Measurements from ENCODE around the gene CDH13. TPM values are rescaled to one million over a fixed set of nuclear protein-coding genes. Genes with fewer than 3 reads are reported as not detected.

Gene CDH13
- total RNA-seq, 1 experiment from 2014 or later = 34.5 TPM

DNA sequence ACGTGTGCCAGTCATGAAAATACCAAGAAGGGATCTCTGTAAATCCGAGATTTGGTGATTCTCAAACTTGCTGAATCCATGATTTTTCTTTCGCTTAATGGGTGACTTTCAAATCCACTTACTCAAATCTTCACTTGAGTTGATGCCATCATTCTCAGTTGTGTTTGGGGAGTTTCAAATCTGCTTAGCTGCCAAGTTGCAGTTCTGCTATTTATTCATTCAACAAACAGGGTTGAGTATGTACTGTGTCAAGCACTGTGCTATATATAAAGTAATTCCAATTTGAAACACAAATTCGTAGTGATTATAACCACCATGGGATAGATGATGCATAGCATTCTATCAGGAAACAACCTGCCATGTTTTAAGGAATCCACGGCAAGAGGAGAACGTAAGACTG, 394.3 kb downstream of the CDH13 start:
- H3K36me3 ChIP-seq = no peaks in the 10 kb centered on the region
- H3K27me3 ChIP-seq = no peaks in the 10 kb centered on the region
- no peaks in the 10 kb centered on the region for H3K4me1 ChIP-seq
- no peak for DNase-seq
- no peak overlapping the region for H3K4me3 ChIP-seq
- no peaks in the 10 kb centered on the region for H3K9me3 ChIP-seq (replicated peaks)
- no peak overlapping the region for H3K27ac ChIP-seq

DNA sequence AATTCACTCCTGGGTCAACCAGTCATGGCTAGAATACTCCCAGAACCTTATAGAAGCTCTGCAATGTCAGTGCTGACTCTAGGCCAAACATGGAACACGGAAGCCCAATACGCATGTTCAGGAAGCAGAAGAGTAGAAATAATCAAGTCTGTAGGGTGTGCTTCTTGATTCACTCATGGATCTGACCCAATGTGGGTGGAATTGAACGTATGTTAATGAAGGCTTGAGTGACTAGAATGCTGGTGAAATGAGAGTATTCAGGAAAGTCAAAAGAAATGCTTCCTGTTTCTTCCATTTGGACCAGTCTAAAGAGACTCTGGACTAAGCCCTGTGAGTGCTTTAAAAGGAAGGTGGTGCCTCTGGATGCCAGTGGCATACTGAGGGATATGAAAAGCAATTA, 395.0 kb downstream of the CDH13 start:
- H3K27ac ChIP-seq = no peak overlapping the region
- no peaks in the 10 kb centered on the region for H3K9me3 ChIP-seq (replicated peaks)
- H3K36me3 ChIP-seq = no peaks in the 10 kb centered on the region
- no peak for DNase-seq
- no peaks in the 10 kb centered on the region for H3K4me1 ChIP-seq
- H3K4me3 ChIP-seq = no peak overlapping the region
- no peaks in the 10 kb centered on the region for H3K27me3 ChIP-seq

DNA sequence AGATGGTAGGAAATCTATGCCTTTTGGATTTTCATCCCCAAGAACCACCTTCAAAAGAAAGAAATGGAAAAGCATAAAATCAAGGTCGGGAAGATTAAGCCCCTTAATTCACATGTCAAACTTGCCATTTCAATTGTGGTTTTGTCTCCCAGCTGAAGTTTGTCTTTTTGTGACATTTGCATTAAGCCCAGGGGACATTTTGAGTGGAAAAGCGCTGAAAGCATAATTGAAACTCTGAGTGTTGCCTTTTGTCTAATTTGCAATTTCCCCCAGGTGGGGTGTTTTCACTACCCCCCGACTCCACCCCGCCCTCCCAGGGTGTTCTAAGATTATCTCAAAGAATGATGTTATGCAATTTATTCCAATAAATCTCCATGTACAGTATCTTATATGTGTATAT, 396.2 kb downstream of the CDH13 start:
- H3K4me3 ChIP-seq = no peak overlapping the region
- H3K27me3 ChIP-seq = no peaks in the 10 kb centered on the region
- DNase-seq = no peak
- no peaks in the 10 kb centered on the region for H3K9me3 ChIP-seq (replicated peaks)
- no peaks in the 10 kb centered on the region for H3K4me1 ChIP-seq
- no peaks in the 10 kb centered on the region for H3K36me3 ChIP-seq
- no peak overlapping the region for H3K27ac ChIP-seq

DNA sequence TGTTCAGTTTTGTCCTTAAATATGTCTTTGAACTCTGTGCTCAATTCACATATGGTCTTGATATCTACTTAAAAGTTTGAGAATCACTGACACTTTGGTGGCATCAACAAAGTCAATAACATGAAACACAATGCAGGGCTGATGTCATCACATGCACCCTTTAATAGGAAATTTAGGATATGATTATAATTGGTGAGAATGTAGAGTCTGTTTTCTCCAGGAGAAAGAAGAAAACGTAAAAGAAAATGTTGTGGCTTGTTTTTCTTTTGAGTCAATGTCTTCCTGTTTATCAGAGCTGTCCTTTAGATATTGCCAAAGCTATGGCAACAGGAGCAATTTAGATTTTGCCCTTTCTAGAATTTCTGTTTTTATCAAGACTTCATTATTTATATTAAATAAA, 396.9 kb downstream of the CDH13 start:
- no peak for DNase-seq
- no peaks in the 10 kb centered on the region for H3K36me3 ChIP-seq
- H3K4me3 ChIP-seq = no peak overlapping the region
- no peak overlapping the region for H3K27ac ChIP-seq
- no peaks in the 10 kb centered on the region for H3K9me3 ChIP-seq (replicated peaks)
- no peaks in the 10 kb centered on the region for H3K4me1 ChIP-seq
- no peaks in the 10 kb centered on the region for H3K27me3 ChIP-seq

DNA sequence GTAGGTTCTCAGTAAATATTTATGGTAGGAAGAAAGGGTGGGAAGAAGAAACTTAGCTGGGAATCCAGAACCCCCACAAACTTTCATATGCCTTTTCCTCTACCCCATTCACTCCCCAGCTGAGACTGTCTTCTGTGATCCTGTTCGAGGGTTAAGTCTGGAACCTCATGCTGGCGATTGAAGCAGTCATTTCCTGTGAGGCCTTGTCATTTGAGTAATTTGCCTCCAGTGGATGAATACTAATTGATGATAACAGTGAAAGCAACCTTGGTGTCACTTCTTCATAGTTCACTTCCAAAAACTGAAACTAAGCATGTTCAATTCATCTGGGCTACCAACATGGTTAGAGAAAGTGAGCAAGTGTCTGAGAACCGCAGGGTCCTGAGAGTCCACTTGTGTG, 401.2 kb downstream of the CDH13 start:
- Histone ChIP-seq H3K4me3 (no peak overlapping the region), H3K4me1 (no peaks in the 10 kb centered on the region), H3K27ac (no peak overlapping the region), H3K9me3 (replicated peaks) (no peaks in the 10 kb centered on the region), H3K27me3 (no peaks in the 10 kb centered on the region), H3K36me3 (no peaks in the 10 kb centered on the region)
- no peak for DNase-seq

DNA sequence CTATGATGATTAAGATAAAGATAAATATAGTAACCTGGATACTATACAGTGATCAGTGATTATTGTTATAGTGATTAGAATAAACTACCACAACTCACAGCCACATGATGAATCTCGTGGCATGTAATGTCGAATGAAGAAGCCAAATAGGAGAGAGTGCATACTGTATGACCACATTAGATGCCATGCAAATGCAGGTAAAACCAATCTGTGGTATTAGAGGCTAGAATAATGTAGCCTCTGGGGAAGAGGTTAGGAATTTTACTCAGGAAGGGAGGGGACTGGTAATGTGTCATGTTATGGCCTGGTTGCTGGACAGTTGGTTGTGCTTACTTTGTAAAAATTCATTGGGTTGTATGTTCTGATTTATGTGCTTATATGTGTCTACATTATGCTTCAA, 402.7 kb downstream of the CDH13 start:
- no peaks in the 10 kb centered on the region for H3K9me3 ChIP-seq (replicated peaks)
- H3K27me3 ChIP-seq = no peaks in the 10 kb centered on the region
- no peaks in the 10 kb centered on the region for H3K36me3 ChIP-seq
- H3K4me1 ChIP-seq = no peaks in the 10 kb centered on the region
- DNase-seq = no peak
- no peak overlapping the region for H3K4me3 ChIP-seq
- no peak overlapping the region for H3K27ac ChIP-seq

DNA sequence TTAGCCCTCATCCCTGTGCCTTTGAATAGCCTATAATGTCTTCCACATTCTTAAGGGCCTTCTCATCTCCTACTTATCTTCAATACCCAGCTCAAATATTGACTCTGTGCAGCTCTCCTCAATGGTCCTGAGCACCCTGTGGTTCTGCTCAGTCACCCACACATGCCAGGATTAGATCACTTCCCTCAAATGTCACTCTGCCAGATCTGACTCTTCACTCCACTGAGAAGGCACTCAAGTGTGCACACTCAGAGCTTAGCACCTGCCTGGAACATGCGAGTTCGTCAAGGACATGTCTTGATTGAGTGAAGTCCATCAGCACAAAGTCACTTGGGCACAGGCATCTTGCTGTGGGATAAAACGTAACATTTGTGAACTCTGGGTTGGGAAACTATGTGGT, 404.8 kb downstream of the CDH13 start:
- DNase-seq = no peak
- Histone ChIP-seq H3K27me3 (no peaks in the 10 kb centered on the region), H3K9me3 (replicated peaks) (no peaks in the 10 kb centered on the region), H3K36me3 (no peaks in the 10 kb centered on the region), H3K4me1 (peaks cover 4% of the 10 kb centered on the region), H3K27ac (no peak overlapping the region), H3K4me3 (no peak overlapping the region)

DNA sequence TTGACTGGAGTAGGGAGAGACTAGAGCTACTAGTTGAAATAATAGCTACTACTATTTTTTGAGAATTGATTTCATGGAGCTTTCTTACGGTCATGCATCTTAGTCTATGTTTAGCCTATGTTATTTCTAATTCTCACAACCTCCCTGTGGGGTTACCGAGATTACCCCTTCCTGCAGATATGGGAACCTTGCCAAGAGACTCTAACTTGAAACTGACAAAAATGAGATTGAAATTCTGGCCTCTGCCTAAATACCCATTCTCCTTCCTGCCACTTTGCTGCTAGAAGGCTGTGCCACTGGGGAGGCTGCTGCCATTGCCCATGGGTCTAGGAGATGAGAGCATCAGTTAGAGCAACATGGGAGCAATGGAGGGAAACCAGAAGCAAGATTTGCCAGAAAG, 410.3 kb downstream of the CDH13 start:
- Histone ChIP-seq H3K36me3 (no peaks in the 10 kb centered on the region), H3K27me3 (no peaks in the 10 kb centered on the region), H3K9me3 (replicated peaks) (no peaks in the 10 kb centered on the region), H3K4me1 (peaks cover 22% of the 10 kb centered on the region), H3K4me3 (no peak overlapping the region), H3K27ac (peak overlapping the region; percentile 83)
- peak in 1 of 2 experiments; percentile 75 for DNase-seq

DNA sequence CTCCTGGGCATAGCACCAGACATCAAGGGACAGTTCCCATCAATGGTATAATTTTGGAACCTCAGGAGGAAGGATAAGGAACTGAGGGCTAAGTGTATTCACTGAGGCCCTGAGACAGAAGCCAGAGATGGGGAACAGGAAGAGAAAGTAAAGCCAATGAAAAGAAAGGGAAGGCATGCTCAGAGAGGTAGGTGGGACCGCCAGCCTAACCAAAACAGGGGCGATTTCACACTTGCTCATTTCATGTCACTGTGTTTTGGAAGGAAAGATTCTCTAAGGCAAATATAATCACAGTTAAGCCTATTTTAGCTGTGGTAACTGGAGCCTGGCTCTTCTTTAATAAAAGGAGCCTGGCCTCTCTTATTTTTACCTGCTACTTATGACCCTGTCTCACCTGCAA, 411.1 kb downstream of the CDH13 start:
- Histone ChIP-seq H3K9me3 (replicated peaks) (no peaks in the 10 kb centered on the region), H3K27me3 (no peaks in the 10 kb centered on the region), H3K4me3 (no peak overlapping the region), H3K27ac (peak overlapping the region; percentile 83), H3K4me1 (peaks cover 22% of the 10 kb centered on the region), H3K36me3 (no peaks in the 10 kb centered on the region)
- DNase-seq = peak; percentile 26 to 57

DNA sequence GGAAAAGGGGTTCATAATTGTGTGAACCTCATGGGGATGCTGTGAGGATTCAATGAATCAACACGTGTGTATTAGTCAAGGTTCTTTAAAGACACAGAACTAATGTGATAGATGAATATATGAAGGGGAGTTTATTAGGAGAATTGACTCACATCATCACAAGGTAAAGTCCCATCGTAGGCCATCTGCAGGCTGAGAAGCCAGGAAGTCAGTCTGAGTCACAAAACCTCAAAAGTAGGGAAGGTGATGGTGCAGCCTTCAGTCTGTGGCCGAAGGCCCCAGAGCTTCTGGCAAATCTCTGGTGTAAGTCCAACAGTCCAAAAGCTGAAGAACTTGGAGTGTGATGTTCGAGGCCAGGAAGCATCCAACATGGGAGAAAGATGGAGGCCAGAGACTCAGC, 413.4 kb downstream of the CDH13 start:
- no peak for DNase-seq
- H3K9me3 ChIP-seq (replicated peaks) = no peaks in the 10 kb centered on the region
- H3K27me3 ChIP-seq = no peaks in the 10 kb centered on the region
- peaks cover 22% of the 10 kb centered on the region for H3K4me1 ChIP-seq
- no peak overlapping the region for H3K4me3 ChIP-seq
- H3K36me3 ChIP-seq = no peaks in the 10 kb centered on the region
- no peak overlapping the region for H3K27ac ChIP-seq

DNA sequence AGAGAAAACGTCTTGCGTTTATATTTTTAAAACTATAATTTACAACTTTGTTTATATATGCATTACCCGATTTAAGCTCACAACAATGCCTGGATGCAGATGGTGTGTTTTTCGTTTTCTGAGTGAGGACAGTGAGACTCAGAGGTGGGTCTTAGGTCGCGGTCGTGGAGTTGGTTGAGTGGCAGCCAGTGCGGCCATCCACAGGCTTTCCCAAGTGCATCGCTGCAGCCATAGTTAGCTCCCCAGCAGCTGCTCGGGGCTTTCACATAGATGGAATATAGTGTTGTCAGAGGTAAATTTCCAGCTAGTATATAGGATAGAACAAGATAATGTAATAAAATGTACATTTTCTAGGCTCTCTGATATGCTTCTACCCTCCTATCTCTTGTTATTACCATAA, 417.8 kb downstream of the CDH13 start:
- Histone ChIP-seq H3K4me1 (no peaks in the 10 kb centered on the region), H3K9me3 (replicated peaks) (no peaks in the 10 kb centered on the region), H3K27ac (no peak overlapping the region), H3K4me3 (no peak overlapping the region), H3K36me3 (no peaks in the 10 kb centered on the region), H3K27me3 (no peaks in the 10 kb centered on the region)
- DNase-seq = no peak

DNA sequence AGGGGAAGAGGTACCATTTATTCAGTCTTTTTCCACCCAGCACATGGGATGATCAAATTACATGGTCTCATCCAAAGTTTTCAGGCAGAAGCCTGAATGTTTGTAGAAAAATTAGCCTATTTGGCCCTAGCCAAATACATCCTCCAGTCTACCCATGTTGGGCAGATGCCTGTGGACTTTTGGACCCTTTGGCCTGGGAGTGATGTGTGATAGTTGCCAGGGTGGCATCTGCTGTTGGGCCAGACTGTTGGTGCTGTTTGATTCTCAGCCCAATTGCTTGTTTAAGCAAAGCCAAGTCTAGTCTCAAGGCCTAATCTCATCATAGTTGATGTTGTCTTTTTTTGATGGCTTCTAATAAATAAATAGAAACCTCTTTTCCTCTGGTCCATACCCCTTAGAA, 419.0 kb downstream of the CDH13 start:
- Histone ChIP-seq H3K36me3 (no peaks in the 10 kb centered on the region), H3K4me1 (no peaks in the 10 kb centered on the region), H3K4me3 (no peak overlapping the region), H3K27me3 (no peaks in the 10 kb centered on the region), H3K9me3 (replicated peaks) (no peaks in the 10 kb centered on the region), H3K27ac (no peak overlapping the region)
- no peak for DNase-seq

DNA sequence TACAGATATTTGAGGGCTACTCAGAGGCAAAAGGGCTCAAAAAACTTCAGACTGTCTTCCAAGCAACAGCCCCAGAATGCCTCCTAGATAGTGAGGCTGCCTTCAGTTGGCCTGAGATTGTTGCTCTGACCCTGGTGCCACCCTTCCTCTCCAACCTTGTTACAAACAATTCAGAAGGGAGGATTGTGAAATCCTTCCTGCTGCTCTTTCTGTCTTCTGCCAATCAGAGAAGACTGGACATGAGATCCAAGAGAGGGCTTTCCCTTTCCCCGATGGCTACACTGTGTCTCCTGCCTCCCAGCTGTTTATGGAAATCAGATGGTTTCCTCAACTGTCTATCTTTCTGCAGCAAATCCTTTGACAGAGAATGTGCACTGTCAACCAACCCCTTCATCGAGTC, 419.9 kb downstream of the CDH13 start:
- Histone ChIP-seq H3K4me1 (no peaks in the 10 kb centered on the region), H3K9me3 (replicated peaks) (no peaks in the 10 kb centered on the region), H3K27ac (no peak overlapping the region), H3K27me3 (no peaks in the 10 kb centered on the region), H3K4me3 (no peak overlapping the region), H3K36me3 (no peaks in the 10 kb centered on the region)
- peak in 1 of 2 experiments; percentile 17 for DNase-seq

DNA sequence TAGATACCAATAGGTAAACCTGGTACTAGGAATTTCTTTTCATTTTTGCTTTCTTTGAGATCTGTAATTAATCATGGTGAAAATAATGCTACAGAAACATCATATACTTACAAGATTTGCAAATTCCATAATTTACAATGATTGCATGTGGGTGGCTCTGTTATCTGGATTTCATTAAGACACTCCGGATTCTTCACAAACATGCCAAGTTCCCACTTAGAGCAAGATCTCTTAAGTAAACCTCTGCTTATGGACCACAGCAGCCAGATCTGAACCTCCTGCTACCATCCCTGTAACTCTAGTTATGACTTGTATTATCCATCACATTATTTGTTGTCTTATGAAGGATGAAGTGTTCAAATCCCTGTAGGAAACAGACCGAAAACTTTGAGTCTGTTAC, 424.7 kb downstream of the CDH13 start:
- Histone ChIP-seq H3K4me3 (no peak overlapping the region), H3K27ac (no peak overlapping the region), H3K36me3 (no peaks in the 10 kb centered on the region), H3K27me3 (no peaks in the 10 kb centered on the region), H3K9me3 (replicated peaks) (no peaks in the 10 kb centered on the region), H3K4me1 (no peaks in the 10 kb centered on the region)
- DNase-seq = no peak

DNA sequence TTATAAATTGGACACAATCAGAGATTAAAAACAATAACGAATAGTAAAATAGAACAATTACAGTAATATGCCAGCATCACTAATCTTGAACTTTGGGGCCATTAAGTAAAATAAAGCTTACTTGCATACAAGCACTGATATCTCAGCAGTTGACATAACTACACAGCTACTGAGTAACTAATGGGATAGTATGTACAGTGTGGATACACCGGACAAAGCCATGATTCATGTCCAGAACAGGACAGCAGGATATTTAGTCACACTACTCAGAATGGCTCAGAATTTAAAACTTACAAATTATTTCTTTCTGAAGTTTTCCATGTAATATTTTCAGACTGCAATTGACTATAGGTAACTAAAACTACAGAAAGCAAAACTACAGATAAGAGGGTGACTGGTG, 427.5 kb downstream of the CDH13 start:
- no peak overlapping the region for H3K4me3 ChIP-seq
- no peaks in the 10 kb centered on the region for H3K9me3 ChIP-seq (replicated peaks)
- H3K36me3 ChIP-seq = no peaks in the 10 kb centered on the region
- H3K27me3 ChIP-seq = no peaks in the 10 kb centered on the region
- H3K4me1 ChIP-seq = no peaks in the 10 kb centered on the region
- H3K27ac ChIP-seq = no peak overlapping the region
- DNase-seq = no peak

DNA sequence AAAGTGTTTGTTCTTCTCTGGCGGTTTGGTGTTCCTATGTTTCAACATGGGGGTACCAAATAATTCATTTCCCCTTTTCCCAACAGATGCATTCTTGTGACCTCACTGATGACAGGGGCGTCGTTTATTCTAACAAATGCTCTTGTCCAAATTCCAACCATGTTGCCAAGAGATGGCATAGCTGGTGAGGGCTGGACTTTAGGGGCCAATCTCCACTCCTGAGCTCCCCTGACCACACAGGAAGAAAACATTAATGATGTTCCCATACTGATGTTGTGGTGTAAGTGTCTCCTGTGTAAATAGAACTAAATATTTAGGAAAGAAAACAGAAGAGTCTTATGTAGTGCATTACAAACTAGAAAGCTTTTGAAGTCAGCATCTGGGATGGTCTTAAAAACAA, 431.6 kb downstream of the CDH13 start:
- no peak for DNase-seq
- Histone ChIP-seq H3K4me3 (no peak overlapping the region), H3K4me1 (no peaks in the 10 kb centered on the region), H3K27ac (no peak overlapping the region), H3K36me3 (no peaks in the 10 kb centered on the region), H3K9me3 (replicated peaks) (no peaks in the 10 kb centered on the region), H3K27me3 (no peaks in the 10 kb centered on the region)

DNA sequence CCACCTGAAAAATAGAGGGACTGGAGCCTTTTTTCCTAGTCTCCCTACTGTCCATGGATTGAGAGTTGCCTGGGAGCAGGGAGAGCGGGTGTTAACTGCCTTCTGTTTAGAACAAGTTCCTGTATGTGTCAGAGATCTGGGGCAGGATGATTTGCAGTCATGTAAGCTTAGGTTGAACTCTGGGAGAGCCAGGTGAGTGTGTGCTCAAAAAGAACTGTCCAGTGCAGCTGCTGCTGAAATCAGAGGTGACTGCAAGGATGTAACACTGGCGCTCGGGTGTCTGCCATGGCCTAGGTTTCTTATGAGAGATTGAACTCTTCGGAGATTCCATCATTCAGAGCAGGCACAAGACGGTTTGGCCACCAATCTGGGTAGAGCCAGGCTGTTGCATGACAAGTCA, 432.5 kb downstream of the CDH13 start:
- no peaks in the 10 kb centered on the region for H3K36me3 ChIP-seq
- H3K27ac ChIP-seq = no peak overlapping the region
- no peak for DNase-seq

More for the DNA sequence above, 432.5 kb downstream of the CDH13 start:
- Histone ChIP-seq H3K4me3 (no peak overlapping the region), H3K9me3 (replicated peaks) (no peaks in the 10 kb centered on the region), H3K4me1 (no peaks in the 10 kb centered on the region), H3K27me3 (no peaks in the 10 kb centered on the region)

Data from SJCRH30 (cell line).